ENCODE data around the gene CPLANE2.
"Not testable (repeated sequence)": the region's sequence is repeated elsewhere in the genome, so short reads cannot be mapped to it uniquely, and the experiment has no call there.

The CPLANE2 gene

DNA sequence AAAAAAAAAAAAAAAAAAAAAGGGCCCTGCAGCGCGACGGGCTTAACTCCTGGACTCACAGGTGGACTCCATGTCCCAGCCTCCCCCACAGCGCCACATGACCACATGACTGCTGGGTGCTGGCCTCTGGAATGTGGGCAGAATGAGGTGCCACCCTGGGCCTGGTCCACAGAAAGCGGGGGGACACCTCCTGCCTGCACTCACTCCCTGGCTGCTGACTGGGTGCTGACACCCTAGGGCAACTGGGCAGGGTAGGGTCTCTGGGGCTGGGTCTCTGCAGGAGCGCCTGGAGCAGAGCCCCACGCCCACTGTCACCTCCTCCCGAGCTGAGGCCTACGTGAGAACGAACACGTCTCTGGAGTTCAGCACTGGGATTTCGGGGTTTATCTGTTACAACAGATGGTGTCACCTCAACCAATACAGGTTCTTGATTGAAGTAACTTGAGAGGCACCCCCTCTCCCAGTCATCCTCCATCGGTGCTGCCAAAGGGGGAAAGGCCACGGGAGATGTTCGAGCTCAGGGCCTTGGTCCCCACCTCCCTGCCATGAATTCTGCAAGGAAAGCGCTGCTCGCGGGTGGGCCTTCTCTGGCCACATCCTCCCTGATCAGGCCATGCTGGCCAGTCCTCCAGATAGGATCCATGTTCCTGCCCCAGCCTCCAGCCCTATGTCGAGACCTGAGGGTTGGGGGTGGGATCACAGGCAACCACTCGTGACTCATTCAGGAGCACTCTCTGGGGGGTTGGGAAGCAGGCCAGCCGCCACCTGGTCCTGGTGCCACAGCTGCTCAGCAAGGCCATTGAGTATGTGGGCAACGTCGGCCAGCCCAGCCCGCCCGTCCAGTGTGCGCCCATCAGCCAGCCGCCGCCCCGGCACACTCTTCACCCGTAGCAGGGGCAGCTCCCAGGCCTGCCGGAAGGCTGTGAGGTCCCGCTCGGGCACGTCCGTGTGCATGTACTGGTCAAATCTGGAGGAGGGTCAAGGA lies 5.4 kb downstream of the CPLANE2 start:
- in situ Hi-C loops (cut with HindIII; ENCODE audit: low sequenced_read_pairs), result no loop called here
- TF ChIP-seq, protein P1, sequence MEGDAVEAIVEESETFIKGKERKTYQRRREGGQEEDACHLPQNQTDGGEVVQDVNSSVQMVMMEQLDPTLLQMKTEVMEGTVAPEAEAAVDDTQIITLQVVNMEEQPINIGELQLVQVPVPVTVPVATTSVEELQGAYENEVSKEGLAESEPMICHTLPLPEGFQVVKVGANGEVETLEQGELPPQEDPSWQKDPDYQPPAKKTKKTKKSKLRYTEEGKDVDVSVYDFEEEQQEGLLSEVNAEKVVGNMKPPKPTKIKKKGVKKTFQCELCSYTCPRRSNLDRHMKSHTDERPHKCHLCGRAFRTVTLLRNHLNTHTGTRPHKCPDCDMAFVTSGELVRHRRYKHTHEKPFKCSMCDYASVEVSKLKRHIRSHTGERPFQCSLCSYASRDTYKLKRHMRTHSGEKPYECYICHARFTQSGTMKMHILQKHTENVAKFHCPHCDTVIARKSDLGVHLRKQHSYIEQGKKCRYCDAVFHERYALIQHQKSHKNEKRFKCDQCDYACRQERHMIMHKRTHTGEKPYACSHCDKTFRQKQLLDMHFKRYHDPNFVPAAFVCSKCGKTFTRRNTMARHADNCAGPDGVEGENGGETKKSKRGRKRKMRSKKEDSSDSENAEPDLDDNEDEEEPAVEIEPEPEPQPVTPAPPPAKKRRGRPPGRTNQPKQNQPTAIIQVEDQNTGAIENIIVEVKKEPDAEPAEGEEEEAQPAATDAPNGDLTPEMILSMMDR (IDR thresholded peaks at IDR 0.05; ENCODE audit: low read depth, low read length, missing control alignments), result no peak
- H3K4me3 ChIP-seq (ENCODE audit: low read depth, low read length), result no peak overlapping the region
- no peak for DNase-seq (ENCODE audit: low read depth)

DNA sequence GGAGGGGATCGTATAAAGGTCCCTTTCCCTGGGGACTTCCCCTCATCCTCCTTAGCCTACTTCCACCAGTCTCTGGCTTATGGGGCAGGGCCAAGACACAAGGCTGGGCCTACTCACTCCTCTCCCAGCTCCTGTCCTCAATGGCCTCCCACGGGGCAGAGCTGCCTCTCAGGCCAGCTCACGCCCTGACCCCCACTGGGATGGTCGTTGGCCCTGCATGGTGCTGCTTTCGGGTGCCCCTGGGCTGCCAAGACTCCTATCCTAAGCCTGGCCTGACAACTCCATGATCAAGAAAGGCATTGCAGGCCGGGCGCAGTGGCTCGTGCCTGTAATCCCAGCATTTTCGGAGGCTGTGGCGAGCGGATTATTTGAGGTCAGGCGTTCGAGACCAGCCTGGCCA lies 6.2 kb downstream of the CPLANE2 start:
- TF ChIP-seq, protein P1 (IDR thresholded peaks at IDR 0.05; ENCODE audit: low read depth, low read length, missing control alignments), result no peak
- DNase-seq (ENCODE audit: low read depth), result no peak
- in situ Hi-C loops (cut with HindIII; ENCODE audit: low sequenced_read_pairs), result no loop called here
- no peak overlapping the region for H3K4me3 ChIP-seq (ENCODE audit: low read depth, low read length)

DNA sequence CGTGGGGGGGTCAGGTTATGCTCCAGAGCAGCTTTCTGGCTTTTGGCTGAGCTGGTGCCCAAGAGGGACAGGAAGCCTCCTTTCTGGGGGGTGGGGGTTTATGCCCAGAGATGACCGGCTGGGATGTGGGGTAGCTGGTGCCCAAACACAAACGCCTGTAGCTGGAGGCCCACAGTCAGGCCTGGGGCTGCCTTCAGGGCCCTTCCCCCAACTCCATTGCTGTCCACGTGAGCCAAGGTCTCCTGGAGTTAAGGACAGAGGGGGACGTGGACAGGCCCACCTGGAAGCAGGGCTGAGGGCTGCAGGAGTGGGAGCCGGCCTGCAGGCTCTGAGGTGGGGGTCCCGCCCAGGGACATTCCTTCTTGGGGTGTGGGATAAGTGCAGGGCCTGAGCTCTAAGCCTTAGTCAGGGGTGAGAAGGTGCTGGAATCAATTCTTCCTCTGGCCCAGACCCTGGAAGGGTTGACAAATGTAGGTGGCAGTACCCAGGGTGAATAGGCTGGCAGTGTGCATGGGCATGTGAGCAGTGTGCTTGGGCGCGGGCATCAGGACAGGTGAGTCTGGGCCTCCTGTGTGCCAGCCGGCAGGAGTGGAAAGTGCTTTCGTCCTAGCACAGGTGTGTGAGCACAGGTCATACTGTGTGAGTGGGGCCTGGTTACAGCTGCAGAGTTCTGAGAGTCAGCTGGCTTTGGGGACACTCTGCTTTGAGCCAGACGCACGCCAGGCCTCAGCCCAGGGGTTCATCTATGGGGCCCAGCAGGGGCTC lies 6.8 kb downstream of the CPLANE2 start:
- TF ChIP-seq, protein P1 (IDR thresholded peaks at IDR 0.05; ENCODE audit: low read depth, low read length, missing control alignments), result no peak
- no peak overlapping the region for H3K4me3 ChIP-seq (ENCODE audit: low read depth, low read length)
- in situ Hi-C loops (cut with HindIII; ENCODE audit: low sequenced_read_pairs), result no loop called here
- no peak for DNase-seq (ENCODE audit: low read depth)

DNA sequence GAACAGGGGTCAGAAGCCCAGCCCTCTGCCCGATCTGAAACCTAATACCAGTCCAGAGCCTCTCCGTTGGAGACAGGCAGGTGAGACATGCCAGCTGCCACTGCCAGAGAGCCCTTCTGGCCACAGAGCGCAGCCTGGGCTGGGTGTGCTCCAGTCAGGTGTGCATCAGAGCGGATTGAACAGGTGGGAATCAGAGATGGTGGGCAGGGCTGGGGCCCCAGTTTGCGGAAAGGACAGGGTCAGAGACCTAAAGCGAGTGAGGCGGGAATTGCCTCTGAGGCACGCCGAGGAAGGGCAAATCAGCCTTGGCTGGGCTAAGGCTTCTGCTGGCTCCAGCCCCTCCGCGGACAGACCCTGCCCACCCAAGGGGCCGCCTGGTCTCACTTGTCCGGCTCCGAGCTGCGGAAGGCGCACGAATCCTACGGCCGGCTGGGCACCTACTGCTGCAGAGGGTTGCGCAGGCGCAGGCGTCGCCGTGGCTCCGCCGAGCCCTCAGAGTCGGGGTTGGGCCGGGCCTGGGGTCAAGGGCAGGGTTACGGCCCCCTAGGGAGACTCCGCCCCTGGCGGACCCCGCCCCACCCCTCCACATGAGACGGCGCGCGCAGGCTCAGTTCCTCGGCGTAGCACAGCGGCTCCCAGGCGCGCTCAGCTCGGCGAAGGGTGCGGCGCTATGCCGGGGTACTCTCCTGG lies 10.3 kb downstream of the CPLANE2 start:
- peak overlapping the region; percentile 28 for H3K4me3 ChIP-seq (ENCODE audit: low read depth, low read length)
- TF ChIP-seq, protein P1 (IDR thresholded peaks at IDR 0.05; ENCODE audit: low read depth, low read length, missing control alignments), result no peak
- no peak for DNase-seq (ENCODE audit: low read depth)
- in situ Hi-C loops (cut with HindIII; ENCODE audit: low sequenced_read_pairs), result no loop called here

DNA sequence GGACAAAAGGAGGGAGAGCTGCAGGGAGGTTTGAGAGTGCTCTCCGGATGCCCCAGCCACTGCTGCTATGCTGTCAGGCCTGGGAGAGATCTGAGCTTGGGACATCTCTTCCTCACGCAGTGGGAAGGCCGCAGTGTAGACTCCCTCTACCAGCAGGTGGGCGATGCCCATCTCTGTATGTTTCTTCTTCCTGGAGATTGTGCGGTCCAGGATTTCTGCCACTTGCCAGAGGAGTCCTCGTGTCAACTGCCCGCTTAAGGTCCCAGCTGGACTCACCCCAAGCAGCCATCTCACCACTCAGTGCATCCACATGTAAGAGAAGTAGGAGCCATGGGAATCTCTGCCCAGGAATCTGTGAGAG lies 10.9 kb downstream of the CPLANE2 start:
- TF ChIP-seq, protein P1 (IDR thresholded peaks at IDR 0.05; ENCODE audit: low read depth, low read length, missing control alignments), result no peak
- in situ Hi-C loops (cut with HindIII; ENCODE audit: low sequenced_read_pairs), result no loop called here
- H3K4me3 ChIP-seq (ENCODE audit: low read depth, low read length), result no peak overlapping the region
- no peak for DNase-seq (ENCODE audit: low read depth)

DNA sequence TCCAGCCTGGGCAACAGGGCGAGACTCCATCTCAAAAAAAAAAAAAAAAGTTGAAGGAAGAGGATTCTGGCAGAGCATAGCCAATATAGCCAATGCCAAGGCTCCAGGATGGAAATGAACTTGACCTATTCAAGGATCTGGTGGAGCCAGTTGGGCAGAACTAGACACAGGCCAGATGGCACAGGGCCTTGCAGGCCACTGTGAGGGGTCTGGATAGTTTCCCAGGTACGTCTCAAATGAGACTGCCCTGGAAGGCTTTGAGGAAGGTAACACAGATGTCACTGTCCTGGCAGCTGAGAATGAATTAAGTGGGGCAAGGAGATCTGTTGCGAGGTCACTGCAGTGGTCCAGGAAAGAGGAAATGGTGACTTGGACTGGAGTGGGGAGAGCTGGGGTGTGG lies 12.5 kb downstream of the CPLANE2 start:
- no peak for DNase-seq (ENCODE audit: low read depth)
- in situ Hi-C loops (cut with HindIII; ENCODE audit: low sequenced_read_pairs), result no loop called here
- TF ChIP-seq, protein P1 (IDR thresholded peaks at IDR 0.05; ENCODE audit: low read depth, low read length, missing control alignments), result no peak
- H3K4me3 ChIP-seq (ENCODE audit: low read depth, low read length), result no peak overlapping the region

DNA sequence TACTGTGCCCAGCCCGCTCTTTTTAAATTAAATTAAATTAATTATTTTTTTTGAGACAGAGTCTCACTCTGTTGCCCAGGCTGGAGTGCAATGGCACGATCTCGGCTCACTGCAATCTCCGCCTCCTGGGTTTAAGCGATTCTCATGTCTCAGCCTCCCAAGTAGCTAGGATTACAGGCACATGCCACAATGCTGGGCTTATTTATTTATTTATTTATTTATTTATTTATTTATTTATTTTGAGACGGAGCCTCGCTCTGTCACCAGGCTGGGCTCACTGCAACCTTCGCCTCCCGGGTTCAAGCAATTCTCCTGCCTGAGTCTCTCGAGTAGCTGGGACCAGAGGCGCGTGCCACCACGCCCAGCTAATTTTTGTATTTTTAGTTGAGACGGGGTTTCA lies 14.3 kb downstream of the CPLANE2 start:
- in situ Hi-C loops (cut with HindIII; ENCODE audit: low sequenced_read_pairs); H3K4me3 ChIP-seq (ENCODE audit: low read depth, low read length); DNase-seq (ENCODE audit: low read depth): not testable (repeated sequence)
